ENCODE results near the gene FCRL2.
"Not testable (repeated sequence)": the region's sequence is repeated elsewhere in the genome, so short reads cannot be mapped to it uniquely, and the experiment has no call there.

The FCRL2 gene

DNA sequence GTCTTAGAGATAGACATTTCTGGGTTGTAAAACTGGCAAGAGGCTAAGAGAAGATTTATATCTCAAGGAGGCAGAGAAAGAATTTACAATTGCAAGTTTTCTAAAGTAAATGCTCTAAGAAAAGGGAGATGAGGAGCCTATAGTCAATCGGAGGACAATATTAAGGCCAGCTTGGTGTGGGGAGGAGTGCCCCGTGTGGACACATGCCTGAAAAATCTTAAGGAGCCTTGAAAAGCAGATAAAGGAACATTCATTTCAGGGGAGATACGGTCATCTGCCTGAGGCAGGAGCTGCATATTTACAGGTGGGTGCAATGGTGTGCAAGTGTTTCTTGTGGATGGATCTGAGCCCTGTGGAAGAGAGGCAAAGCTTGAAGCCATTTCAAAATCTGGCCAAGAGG is 25.6 kb downstream of the FCRL2 start:
- no peak for DNase-seq (ENCODE audit: low read depth in 3 of 3)

DNA sequence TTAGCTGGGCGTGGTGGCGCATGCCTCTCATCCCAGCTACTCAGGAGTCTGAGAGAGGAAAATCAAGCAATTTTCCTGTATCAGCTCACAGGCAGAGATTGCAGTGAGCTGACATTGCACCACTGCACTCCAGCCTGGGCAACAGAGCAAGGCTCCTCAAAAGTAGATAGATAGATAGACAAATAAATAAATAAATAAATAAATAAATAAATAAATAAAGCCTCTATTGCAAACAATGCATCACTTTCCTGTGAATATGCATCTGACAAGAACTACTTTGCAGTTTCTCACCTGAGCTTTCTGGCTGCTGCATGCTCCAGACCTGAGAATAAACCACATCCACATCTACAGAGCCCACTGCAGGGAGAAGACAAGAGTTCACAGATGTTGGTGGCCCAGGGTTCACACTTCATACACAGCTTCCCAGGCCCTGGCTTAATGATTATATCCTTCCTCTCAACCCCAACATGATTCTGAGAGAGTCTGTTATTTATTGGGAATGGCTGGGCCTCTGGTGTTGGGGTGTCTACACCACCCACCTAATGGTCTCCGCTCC is 28.6 kb downstream of the FCRL2 start:
- no peak for DNase-seq (ENCODE audit: low read depth in 3 of 3)

DNA sequence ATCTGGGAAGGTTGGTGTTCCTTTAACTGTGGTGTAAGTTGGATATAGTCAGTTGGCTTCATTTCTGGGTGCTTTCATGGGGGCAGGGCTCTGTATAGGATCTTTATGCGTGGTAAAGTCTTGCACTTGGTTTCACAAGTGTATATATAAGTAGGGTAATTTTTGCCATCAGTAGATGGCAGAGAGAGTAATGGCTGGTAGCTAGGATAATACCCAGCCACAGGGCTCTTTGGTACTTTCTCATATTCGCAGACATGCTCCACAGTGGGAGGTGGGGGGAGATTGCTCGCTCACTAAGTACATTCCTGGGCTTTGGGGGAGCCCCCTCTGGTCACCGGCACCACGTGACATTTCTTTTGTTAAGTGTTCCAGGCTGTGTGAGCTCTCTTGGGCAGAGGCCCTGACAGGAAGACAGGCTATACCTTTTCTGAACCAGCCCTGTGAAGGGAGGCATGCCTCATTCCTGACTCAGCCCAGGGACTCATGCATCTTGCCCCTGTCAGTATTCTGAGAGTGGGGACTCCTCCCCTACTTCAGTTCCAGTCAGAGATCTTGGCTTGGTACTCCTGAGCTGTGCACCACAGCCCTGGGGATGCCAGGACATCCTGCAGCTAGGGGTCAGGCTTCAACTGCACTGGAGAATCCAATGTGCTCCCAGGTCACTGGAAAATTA is 37.6 kb downstream of the FCRL2 start:
- no peak for DNase-seq (ENCODE audit: low read depth in 3 of 3)

DNA sequence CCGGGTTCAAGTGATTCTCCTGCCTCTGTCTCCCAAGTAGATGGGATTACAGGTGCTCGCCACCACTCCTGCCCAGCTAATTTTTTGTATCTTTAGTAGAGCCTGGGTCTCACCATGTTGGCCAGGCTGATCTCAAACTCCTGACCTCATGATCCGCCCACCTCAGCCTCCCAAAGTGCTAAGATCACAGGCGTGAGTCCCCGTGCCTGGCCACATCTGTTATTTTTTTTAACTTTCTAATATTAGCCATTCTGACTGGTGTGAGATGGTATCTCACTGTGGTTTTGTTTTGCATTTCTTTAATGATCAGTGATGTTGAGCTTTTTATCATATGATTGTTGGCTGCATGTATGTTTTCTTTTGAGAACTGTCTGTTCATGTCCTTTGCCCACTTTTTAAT is 40.9 kb downstream of the FCRL2 start:
- not testable (repeated sequence) for DNase-seq (ENCODE audit: low read depth in 3 of 3)

- DNase-seq (ENCODE audit: low read depth in 3 of 3) = no peak
Measured at GRCh38 chr1:157734321-157734720, 42.6 kb downstream of the FCRL2 start.

DNA sequence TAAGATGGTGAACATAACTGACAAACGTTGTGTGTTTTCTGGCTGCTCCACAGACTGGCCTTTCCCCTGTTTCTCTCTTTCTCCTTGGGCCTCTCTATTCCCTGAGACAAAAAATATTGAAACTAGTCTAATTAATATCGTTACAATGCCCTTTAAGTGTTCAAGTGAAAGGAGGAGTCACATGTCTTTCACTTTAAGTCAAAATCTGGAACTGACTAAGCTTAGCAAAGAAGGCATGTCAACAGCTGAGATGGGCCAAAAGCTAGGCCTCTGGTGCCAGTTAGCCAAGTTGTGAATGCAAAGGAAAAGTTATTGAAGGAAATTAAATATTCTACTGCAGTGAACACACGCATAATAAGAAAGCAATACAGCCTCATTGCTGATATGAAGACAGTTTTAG is 44.2 kb downstream of the FCRL2 start:
- DNase-seq (ENCODE audit: low read depth in 3 of 3) = no peak

DNA sequence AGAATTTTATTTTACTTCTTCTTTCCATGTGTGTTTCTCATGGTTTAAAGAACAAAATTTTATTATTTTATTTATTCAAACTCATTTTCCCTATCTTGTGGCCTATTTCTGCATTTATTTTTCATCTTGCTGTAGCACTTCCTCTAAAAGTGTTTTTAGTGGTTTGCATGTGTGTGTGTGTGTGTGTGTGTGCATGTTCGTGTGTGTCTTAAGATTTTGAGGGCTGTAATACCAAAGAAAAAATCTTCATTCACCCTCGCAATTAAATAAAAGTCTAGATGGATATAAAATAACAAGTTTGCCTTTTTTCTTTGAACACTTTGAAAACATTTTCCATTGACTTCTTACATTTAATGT is 51.7 kb downstream of the FCRL2 start:
- DNase-seq (ENCODE audit: low read depth in 3 of 3) = no peak

- no peak for DNase-seq (ENCODE audit: low read depth in 3 of 3)
Measured at GRCh38 chr1:157724537-157725220, 52.3 kb downstream of the FCRL2 start.

DNA sequence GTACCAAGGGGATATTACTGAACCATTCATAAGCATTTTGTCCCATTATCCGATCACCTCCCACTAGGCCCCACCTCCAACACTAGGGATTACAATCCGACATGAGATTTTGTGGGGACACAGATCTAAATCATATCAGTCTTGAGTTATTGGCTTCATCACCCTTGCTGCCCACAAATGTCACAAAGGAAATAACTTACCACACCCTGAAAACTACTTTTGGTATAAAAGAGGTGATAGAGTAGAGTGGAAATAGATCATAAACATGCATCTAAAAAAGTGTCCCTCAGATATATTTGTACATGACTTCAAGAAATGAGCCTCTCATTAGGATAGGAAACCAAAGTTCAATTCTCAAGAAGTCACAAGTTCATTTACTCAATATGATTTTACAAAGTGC is 53.8 kb downstream of the FCRL2 start:
- no peak for DNase-seq (ENCODE audit: low read depth in 3 of 3)

DNA sequence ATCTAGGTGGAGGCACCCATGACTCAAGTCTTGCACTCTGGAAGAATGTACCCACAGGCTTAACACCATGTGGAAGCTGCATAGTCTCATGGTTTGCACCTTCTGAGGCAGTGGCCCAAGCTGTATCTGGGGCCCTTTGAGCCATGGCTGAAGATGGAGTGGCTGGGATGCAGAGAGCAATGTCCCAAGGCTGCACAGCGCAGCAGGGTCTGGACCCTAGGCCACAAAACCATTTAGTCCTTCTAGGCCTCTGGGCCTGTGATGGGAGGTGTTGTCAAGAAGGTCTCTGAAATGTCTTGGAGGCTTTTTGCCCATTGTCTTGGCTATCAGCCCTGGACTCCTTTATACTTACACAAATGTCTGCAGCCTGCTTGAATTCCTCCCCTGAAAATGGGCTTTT is 54.9 kb downstream of the FCRL2 start:
- no peak for DNase-seq (ENCODE audit: low read depth in 3 of 3)

DNA sequence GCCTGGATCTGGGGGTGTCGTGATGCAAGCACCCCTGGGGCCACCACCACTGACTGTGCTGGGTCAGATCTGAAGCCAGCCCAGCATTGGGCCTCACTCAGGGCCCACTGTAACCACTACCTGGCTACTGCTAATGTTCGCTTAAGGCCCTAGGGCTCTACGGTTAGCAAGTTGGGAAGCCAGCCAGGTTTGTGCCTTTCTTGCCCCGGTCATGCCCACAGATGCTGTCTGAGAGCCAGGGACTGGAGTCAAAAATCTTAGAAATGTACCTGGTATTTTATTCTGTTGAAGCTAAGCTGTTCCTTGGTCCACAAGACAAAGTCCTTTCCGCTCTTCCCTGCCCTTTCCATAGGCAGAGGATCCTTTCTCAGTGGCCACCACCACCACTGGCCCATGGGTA is 61.2 kb downstream of the FCRL2 start:
- no peak for DNase-seq (ENCODE audit: low read depth in 3 of 3)

DNA sequence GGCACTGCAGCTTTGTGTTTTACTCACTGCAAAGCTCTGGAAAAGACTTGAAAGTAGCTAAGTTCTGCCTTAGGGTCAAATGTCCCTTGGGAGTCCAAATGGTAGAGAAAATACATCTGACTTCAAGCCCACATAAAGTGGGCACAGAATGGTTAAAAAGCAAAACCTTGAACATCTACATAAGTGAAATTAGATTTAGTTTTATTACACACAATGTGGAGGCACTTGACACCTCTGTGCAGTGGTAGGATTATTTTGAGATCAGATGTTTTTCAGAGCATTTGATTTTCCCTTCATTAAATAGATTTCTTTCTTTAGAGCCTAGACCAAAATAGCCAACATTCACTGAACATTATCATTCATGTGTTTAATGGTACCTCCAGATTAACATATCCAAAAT is 65.1 kb downstream of the FCRL2 start:
- DNase-seq (ENCODE audit: low read depth in 3 of 3) = no peak

GRCh38 chr1:157704878-157705277 is 72.1 kb downstream of the FCRL2 start:
- DNase-seq (ENCODE audit: low read depth in 3 of 3) = no peak

- no peak for DNase-seq (ENCODE audit: low read depth in 3 of 3)
Measured at GRCh38 chr1:157703981-157704380, 73.0 kb downstream of the FCRL2 start.

- DNase-seq (ENCODE audit: low read depth in 3 of 3) = no peak
Measured at GRCh38 chr1:157702308-157702825, 74.6 kb downstream of the FCRL2 start.

- no peak for DNase-seq (ENCODE audit: low read depth in 3 of 3)
Measured at GRCh38 chr1:157700732-157701131, 76.2 kb downstream of the FCRL2 start, which contains the start of gene FCRL3. Gene FCRL3 (minus strand): TSS chr1:157700769. CDS start chr1:157700489, 280 bp downstream.

- DNase-seq (ENCODE audit: low read depth in 3 of 3) = no peak
Measured at GRCh38 chr1:157700305-157700704, 76.6 kb downstream of the FCRL2 start.

DNA sequence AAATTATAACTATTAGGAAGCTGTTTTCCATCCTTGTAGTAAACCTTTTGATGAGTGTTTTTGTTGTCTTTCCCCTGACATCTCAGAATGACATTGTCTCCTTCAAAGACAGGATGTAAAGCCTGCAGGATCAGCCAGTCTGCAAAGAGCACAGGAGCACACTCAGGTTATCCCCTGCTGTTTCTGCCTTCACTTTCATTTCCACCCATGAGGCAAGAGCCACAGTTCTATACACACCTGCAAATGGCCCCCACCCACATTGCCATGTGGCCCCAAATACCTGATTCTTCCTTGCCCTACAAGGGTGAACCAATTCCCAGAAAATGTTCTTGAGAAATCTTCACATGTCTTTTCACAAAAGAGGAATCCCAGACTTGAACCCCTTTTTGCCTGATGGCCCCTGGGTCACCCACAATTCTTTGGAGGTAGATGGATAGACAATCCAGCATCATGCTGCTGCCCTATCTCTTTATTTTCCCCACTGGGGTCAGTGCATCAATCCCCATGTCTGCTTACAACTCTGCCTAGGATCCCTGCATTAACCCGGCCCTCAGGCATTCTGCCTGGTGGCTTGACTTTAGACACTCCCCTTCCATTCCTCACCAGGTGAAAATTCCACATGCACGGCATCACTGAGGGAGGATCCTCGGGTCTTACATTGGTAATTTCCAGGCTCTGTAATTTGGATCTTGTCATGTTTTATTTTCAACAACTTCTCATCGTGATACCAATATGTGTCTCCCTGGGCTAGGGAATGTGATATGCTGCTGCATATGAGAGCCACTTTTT is 79.0 kb downstream of the FCRL2 start:
- DNase-seq (ENCODE audit: low read depth in 3 of 3) = no peak

- no peak for DNase-seq (ENCODE audit: low read depth in 3 of 3)
Measured at GRCh38 chr1:157696966-157697628, 79.8 kb downstream of the FCRL2 start.

All from stimulated activated CD4-positive, alpha-beta T cell treated with anti-CD3 and anti-CD28 coated beads, TNF-alpha, amount 100 ng/mL, for 4 hours (primary cell).